T-helper 9 cell (primary cell): ENCODE results near the gene SLC5A2.
"Not testable (repeated sequence)": the region's sequence is repeated elsewhere in the genome, so short reads cannot be mapped to it uniquely, and the experiment has no call there.

Source experiments
- DNase-seq: peaks from one replicate; pipeline ENCODE4 v3.0.0-alpha.2; 2020

The SLC5A2 gene

DNA sequence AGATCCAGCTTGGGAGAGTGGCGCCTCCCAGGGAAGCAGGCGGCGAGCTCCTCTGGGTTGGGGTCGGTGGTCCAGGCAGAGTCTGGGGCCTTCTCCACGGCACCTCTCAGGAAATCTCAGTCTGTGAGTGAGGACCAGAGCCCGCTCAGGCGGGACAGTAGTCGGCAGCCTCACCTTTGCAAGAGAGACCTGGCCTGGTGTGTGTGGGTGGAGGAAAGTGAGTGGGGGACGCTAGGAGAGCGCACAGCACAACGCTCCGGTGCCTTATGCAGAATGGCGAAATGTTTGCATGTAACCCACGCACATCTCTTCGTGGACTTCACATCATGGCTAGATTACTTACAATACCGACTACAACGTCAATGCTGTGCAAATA, 47.0 kb downstream of the SLC5A2 start:
- DNase-seq: no peak

DNA sequence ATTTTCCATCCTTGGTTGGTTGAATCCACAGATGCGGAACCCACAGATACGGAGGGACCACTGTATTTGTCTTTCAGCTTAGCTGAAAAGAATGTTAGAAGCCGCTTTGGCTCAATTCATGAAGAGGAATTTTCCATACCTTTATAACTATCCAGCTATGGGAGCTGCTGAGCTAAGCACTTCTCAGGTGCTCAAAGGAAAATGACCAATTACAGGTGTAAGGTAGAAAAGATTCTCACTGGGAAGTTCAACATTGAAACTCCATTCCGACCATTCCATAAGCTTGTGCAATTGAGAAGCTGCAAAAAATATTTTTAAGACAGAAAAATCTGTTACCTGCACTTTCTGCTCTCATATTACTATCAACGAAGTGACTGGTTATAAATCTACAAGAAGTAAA, 47.5 kb downstream of the SLC5A2 start:
- DNase-seq: no peak

DNA sequence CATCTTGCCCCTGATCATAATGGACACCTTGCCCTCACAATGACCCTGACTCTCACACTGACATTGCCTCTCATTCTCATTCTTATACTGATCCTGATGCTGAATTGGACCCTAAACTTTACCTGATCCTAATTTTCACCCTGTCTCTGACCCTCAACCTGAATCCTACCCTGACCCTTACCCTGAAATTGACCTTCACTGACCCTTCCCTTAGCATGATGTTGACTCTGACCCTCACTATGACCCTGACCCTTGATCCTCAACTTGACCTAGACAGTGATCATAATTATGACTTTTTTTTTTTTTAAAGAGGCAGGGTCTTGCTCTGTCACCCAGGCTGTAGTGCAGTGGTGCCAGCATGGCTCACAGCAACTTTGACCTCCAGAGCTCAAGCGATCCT, 48.2 kb downstream of the SLC5A2 start:
- DNase-seq: no peak

DNA sequence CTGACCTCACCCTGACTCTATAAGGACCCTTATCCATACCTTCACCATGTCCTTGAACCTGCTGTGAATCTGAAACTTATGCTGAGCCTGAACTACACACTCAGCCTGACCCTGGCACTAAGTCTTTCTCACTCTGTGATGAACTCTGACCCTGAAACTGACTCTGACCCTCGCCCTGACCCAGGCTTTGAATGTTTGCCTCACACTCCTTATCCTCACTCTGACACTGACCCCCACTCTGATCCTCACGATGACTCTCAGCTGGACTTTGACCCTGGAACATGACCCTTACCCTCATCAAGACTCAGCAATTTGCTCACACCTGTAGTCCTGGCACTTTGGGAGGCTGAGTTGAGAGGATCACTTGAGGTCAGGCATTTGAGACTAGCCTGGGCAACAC, 49.2 kb downstream of the SLC5A2 start:
- no peak for DNase-seq

DNA sequence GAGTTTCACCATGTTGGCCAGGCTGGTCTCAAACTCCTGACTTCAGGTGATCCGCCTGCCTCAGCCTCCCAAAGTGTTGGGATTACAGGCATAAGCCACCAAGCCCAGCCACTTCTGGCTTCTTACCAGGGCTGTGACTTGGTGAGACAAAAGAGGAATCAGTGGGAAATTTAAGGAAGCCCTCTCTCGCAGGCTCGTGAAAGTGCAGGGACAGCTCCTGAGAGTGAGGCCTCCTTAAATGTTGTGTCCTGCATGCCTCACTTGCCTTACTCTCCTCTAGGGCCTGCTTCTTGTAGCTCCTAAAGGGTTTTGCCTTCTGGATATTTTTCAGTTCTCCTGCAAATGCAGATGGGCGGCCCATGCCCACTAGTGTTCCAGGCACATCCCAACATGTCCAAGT, 50.0 kb downstream of the SLC5A2 start:
- no peak for DNase-seq

DNA sequence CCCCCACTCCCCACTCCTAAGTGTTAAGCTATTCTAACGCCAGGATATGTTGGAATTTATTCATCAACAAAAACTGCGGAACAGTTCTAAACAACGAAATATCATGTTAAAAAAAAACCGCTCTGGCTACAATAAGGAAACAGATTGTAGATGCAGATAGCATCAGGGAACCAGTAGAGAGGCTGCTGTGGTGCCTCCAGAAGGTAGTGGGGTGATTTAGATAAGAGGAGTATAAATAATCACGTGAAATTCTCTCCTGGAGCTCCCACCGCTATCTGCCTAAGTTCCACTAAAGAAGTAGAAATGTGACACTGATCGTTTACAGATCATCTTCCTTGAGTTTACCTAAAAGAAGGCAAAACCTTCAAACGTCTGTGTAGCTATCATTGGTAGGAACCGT, 52.8 kb downstream of the SLC5A2 start:
- no peak for DNase-seq

DNA sequence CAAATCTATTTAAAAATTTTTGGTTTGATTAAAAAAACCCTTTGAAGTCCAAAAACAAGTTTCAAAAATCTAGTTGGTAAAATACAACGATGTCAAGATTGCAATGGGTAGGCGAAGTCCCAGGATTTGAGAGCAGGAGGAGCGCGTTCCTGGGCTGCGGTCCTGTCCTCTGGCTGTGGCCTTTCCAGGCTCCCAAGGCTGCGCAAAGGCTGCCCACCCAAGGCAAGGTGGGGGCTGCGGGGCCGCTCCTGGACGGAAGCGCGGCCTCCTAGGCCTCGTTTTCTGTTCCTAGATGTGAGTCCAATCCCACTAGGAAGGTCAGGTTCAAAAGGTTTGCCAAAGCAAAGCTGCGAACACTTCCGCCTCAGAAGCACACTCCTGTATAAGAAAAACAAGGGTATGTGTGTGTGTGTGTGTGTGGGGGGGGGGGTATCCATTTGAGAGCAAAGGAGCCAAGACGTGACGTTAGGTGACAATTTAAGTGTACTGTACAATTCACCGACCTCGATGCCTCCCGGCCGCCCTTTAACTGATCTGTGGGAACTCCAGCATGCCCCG, 54.0 kb downstream of the SLC5A2 start:
- DNase-seq: no peak

DNA sequence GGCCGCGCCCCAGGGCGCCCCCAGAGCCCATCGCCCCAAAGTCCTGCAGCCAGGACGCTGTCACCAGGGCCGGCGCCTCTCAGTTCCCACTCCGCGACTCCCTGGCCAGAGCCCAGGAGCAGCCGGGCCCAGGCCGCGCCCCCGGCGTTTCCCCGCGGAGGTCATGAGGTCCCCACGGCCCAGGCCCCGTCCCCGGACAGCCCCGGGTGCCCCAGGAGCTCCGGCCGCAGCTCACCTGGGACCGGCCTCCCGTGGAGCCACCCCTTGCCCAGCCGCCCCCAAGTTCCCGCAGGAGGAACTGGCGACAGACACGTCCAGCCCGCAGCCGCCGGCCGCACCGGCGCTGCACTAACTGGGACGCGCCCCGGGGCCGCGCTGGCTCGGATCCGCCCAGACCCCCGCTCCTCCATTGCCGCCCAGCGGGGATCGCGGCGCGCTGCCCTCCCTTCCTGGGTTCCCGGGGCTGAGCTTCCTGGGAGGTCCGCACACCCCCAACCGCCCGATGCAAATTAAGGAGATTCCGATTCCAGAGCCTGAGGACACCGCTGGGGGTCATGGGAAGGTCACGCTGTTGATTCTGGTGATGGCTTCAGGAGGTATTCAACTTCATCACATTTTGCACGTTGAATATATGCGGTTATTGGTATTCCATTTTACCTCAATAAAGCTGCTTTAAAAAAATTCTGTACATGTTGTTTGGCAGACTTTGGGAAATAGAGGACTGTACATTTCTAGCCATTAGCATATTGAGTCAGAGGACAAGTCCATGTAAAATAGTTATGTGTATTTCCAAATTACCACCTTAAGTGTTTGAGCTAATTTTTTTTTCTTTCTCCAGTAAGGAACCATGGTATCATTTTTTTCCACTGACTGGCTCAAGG, 54.7 kb downstream of the SLC5A2 start:
- no peak for DNase-seq

DNA sequence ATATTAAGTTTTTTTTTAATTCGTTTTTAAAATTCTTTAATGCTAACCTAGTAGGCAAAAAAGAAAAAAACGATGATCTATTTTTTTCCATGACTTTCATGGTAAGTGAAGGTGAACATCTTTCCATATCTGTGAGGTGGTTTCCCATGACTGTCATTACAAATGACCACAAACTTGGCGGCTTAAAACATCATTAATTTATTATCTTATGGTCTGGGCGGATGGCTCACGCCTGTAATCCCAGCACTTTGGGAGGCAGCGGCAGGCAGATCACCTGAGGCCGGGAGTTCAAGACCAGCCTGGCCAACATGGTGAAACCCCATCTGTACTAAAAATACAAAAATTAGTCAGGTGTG, 55.3 kb downstream of the SLC5A2 start:
- not testable (repeated sequence) for DNase-seq

DNA sequence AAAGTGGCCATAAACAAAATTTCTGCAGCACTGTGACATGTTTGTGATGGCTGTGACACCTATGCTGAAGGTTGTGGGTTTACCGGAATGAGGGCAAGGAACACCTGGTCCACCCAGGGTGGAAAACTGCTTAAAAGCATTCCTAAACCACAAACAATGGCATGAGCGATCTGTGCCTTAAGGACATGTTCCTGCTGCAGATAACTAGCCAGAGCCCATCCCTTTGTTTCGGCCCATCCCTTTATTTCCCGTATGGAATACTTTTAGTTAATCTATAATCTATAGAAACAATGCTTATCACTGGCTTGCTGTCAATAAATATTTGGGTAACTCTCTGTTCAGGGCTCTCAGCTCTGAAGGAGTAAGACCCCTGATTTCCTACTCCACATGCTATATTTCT, 56.8 kb downstream of the SLC5A2 start:
- DNase-seq: not testable (repeated sequence)
